NT2/D1 (cell line): ENCODE measurements around the gene CPNE9.
"Not testable (repeated sequence)": the region's sequence is repeated elsewhere in the genome, so short reads cannot be mapped to it uniquely, and the experiment has no call there.

ENCODE experiments used
- DNase-seq: peaks from one replicate; pipeline ENCODE4 v3.0.0-alpha.2; 2011; ENCODE audit warnings: low read depth, low spot score
- H3K27me3 ChIP-seq: 2 replicates; pipeline ENCODE4 v1.6.0; 2011; ENCODE audit warnings: mild to moderate bottlenecking; ENCODE audit not compliant: insufficient read length, insufficient read depth
- H3K36me3 ChIP-seq: 2 replicates; pipeline ENCODE4 v1.6.1; 2011; ENCODE audit warnings: mild to moderate bottlenecking, low read length, mixed read lengths; ENCODE audit not compliant: insufficient read depth, insufficient read length
- H3K4me1 ChIP-seq: 2 replicates; pipeline ENCODE4 v1.5.1; 2011; ENCODE audit not compliant: insufficient read depth, insufficient read length
- H3K4me3 ChIP-seq: 2 replicates; pipeline ENCODE4 v1.5.1; 2011; ENCODE audit warnings: low read depth; ENCODE audit not compliant: insufficient read length
- H3K9ac ChIP-seq: 2 replicates; pipeline ENCODE4 v1.6.0; 2011; ENCODE audit warnings: low read depth; ENCODE audit not compliant: insufficient read length
- H3K9me3 ChIP-seq: 2 replicates; pipeline ENCODE4 v1.5.1; 2011; ENCODE audit warnings: mild to moderate bottlenecking, low read length; ENCODE audit not compliant: insufficient read depth
- SUZ12 ChIP-seq: IDR thresholded peaks from 2 replicates; pipeline ENCODE4 v1.6.1; 2011; ENCODE audit not compliant: insufficient read length, insufficient read depth; ENCODE audit errors: extremely low read depth
- YY1 ChIP-seq: IDR thresholded peaks from 2 replicates; pipeline ENCODE4 v1.6.1; 2011; ENCODE audit not compliant: insufficient read length, insufficient read depth
- ZNF274 ChIP-seq: IDR thresholded peaks from 2 replicates; pipeline ENCODE4 v1.6.1; 2011; ENCODE audit warnings: mild to moderate bottlenecking, low read depth, low read length

The CPNE9 gene

GRCh38 chr3:9762871-9763270 lies 59.2 kb downstream of the CPNE9 start:
- H3K4me1 ChIP-seq = peaks cover 5% of the 10 kb centered on the region
- peaks cover 49% of the 10 kb centered on the region for H3K36me3 ChIP-seq
- no peak for TF ChIP-seq ZNF274
- TF ChIP-seq SUZ12 = no peak
- no peak for TF ChIP-seq YY1
- H3K9ac ChIP-seq = no peak overlapping the region
- H3K27me3 ChIP-seq = no peaks in the 10 kb centered on the region
- H3K4me3 ChIP-seq = no peak overlapping the region
- no peaks in the 10 kb centered on the region for H3K9me3 ChIP-seq
- DNase-seq = no peak

GRCh38 chr3:9765865-9766264 lies 62.2 kb downstream of the CPNE9 start:
- H3K36me3 ChIP-seq = peaks cover 26% of the 10 kb centered on the region
- H3K9ac ChIP-seq = no peak overlapping the region
- no peak for TF ChIP-seq YY1
- TF ChIP-seq SUZ12 = no peak
- no peak for TF ChIP-seq ZNF274
- H3K4me1 ChIP-seq = peaks cover 11% of the 10 kb centered on the region
- H3K9me3 ChIP-seq = no peaks in the 10 kb centered on the region
- no peak overlapping the region for H3K4me3 ChIP-seq
- peaks cover 13% of the 10 kb centered on the region for H3K27me3 ChIP-seq
- DNase-seq = no peak

- peaks cover 13% of the 10 kb centered on the region for H3K27me3 ChIP-seq
- H3K36me3 ChIP-seq = peaks cover 16% of the 10 kb centered on the region
- peaks cover 11% of the 10 kb centered on the region for H3K4me1 ChIP-seq
- TF ChIP-seq ZNF274 (no peak), SUZ12 (no peak), YY1 (no peak)
- no peak for DNase-seq
- H3K9ac ChIP-seq = no peak overlapping the region
- no peaks in the 10 kb centered on the region for H3K9me3 ChIP-seq
- H3K4me3 ChIP-seq = no peak overlapping the region
Observed at GRCh38 chr3:9767418-9767817, 63.8 kb downstream of the CPNE9 start.

DNA sequence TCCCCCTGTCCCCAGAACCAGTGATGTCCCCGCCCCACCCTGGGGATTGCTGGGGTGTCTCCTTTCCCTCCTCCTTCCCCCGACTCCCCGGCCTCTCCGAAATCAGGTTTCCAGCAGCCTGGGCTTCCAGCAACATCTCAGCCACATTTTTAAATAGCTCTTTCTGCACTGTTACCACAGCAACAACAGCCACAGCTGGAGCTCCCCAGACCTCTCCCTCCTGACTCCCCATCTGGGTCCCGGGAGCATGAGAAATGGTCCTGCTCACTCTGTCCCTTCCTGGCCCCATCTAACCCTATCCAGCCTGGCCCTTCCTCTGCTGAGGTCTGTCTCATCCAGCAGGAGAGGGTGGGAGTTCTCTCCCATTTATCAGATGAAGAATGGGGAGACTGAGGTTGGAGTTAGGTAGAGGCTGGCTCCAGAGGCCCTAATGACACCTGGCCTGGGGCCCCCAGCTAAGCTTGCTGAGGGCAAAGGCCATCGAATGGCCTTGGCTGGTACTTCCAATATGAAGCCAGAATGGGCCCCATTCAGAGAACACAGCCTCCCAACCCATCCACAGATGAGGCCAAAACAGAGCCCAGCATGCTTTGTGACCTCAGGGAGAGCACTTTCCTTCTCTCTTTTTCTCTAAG lies 64.6 kb downstream of the CPNE9 start:
- TF ChIP-seq ZNF274 = no peak
- TF ChIP-seq YY1 = no peak
- no peak for TF ChIP-seq SUZ12
- Histone ChIP-seq H3K4me1 (peaks cover 11% of the 10 kb centered on the region), H3K4me3 (no peak overlapping the region), H3K9me3 (no peaks in the 10 kb centered on the region), H3K9ac (no peak overlapping the region), H3K27me3 (peaks cover 13% of the 10 kb centered on the region), H3K36me3 (peaks cover 8% of the 10 kb centered on the region)
- DNase-seq = no peak

DNA sequence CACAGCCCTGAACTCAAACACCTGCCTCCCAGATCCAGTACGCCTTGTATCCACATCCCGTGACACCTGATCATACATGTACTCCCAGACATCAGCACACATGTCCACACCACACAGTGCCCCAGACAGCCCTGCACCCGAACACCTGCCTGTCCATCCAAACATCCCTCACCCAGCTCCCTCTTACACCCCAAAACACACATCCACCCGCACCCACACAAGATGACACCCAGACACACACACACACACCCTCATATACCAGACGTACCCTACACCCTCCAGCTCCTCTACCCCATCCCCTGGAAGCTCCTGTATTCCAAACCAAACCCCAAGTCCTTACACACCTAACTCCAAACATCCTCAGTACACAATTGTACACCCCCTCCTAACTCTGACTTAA lies 65.4 kb downstream of the CPNE9 start:
- no peak for TF ChIP-seq YY1
- no peak for TF ChIP-seq SUZ12
- no peak for TF ChIP-seq ZNF274
- no peak for DNase-seq
- H3K9ac ChIP-seq = peak overlapping the region; percentile 51
- H3K4me1 ChIP-seq = peaks cover 11% of the 10 kb centered on the region
- H3K4me3 ChIP-seq = peak overlapping the region; percentile 35
- H3K36me3 ChIP-seq = peaks cover 8% of the 10 kb centered on the region
- peaks cover 13% of the 10 kb centered on the region for H3K27me3 ChIP-seq
- H3K9me3 ChIP-seq = no peaks in the 10 kb centered on the region

DNA sequence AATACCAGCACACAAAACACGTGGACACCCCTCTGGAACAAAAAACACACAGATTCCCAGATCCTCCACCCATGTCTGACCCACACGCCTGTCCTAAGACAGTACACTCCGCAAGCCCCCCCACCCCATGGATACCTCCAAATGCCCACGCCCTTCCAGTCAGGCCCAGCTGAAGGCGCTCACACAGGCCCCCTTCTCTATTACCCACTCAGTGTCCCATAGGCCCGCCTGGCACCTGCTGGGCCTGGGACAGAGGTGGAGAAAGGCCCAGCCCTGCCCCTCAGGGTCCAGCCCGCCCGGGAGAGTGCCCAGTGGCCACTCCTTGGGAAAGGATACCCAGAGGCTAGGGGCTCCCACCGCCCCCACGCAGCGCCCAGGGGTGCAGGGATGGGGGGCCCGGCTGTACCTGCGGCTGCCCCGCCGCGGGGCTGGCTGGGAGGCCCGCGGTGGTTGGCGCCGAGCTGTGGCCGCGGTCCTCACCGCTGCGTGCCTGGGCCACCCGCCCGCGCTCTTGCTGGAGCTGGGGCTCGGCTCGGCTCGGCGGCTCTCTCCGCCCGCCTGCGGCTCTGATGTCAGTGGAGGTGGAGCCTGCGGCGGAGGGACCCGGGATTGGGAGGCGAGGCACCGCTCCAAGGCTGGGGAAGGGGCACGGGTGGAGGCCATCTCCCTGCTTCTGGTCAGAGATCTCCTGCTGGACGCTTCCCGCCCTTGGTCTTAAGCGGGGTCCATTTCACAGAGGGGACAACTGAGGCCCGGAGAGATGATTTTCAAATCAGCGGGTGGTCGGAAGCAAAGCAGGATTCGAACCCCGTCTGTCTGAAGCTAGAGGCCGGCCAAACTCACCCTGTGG lies 66.0 kb downstream of the CPNE9 start, which contains the start of gene CAMK1:
Gene CAMK1 (minus strand): TSS at position 522 of the 850 bp plus-strand sequence. CDS start 2,198 bp downstream, outside the sequence.
- no peaks in the 10 kb centered on the region for H3K9me3 ChIP-seq
- peaks cover 11% of the 10 kb centered on the region for H3K4me1 ChIP-seq
- peaks cover 8% of the 10 kb centered on the region for H3K36me3 ChIP-seq
- DNase-seq = no peak
- H3K9ac ChIP-seq = peak within 1 kb of the TSS; percentile 79
- peaks cover 13% of the 10 kb centered on the region for H3K27me3 ChIP-seq
- peak within 1 kb of the TSS; percentile 35 for H3K4me3 ChIP-seq
- TF ChIP-seq SUZ12 (no peak), YY1 (no peak)

- Histone ChIP-seq H3K9ac (peak overlapping the region; percentile 79), H3K36me3 (peaks cover 6% of the 10 kb centered on the region), H3K4me1 (peaks cover 11% of the 10 kb centered on the region), H3K4me3 (peak overlapping the region; percentile 35), H3K9me3 (no peaks in the 10 kb centered on the region), H3K27me3 (peaks cover 13% of the 10 kb centered on the region)
- no peak for DNase-seq
- TF ChIP-seq YY1 (no peak), SUZ12 (no peak), ZNF274 (no peak)
Observed at GRCh38 chr3:9770276-9770812, 66.7 kb downstream of the CPNE9 start.

DNA sequence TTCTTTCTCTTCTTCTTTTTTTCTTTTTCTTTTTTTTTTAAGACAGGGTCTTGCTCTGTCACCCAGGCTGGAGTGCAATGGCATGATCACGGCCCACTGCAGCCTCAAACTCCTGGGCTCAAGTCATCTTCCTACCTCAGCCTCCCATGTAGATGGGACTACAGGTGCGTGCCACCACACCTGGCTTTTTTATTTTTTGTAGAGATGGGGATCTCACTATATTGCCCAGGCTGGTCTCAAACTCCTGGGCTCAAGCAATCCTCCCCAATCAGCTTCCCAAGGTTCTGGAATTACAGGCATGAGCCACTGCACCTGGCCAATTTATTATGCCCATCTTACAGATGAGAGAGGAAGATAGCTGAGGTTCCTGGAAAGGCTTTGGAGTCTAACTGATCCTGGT lies 67.4 kb downstream of the CPNE9 start:
- not testable (repeated sequence) for H3K36me3 ChIP-seq, H3K9ac ChIP-seq, H3K9me3 ChIP-seq, DNase-seq, H3K4me1 ChIP-seq, H3K4me3 ChIP-seq
- peaks cover 13% of the 10 kb centered on the region for H3K27me3 ChIP-seq
